Testis (tissue), 3 donors: Measurements from ENCODE around the gene ZNF83. TPM values are rescaled to one million over a fixed set of nuclear protein-coding genes. Genes with fewer than 3 reads are reported as not detected.
"Not testable (repeated sequence)": the region's sequence is repeated elsewhere in the genome, so short reads cannot be mapped to it uniquely, and the experiment has no call there.

Experiments
- DNase-seq: peaks from one replicate; pipeline ENCODE4 v3.0.0-alpha.2; 2019
- H3K27ac ChIP-seq, 2 donors: fragments of 200-600 bp; sonication (generic); one replicate each; pipeline ENCODE4 v1.5.1; 2019
- H3K27me3 ChIP-seq: fragments of 200-600 bp; sonication (generic); one replicate; pipeline ENCODE4 v1.5.1; 2019
- H3K36me3 ChIP-seq: fragments of 200-600 bp; sonication (generic); one replicate; pipeline ENCODE4 v1.5.1; 2017; ENCODE audit warnings: low read depth; ENCODE audit errors: missing control alignments
- H3K4me1 ChIP-seq: fragments of 200-600 bp; sonication (generic); one replicate; pipeline ENCODE4 v1.5.1; 2019
- H3K4me3 ChIP-seq, 2 donors: fragments of 200-600 bp; sonication (generic); one replicate each; pipeline ENCODE4 v1.5.1; 2017 to 2019
- H3K9me3 ChIP-seq: fragments of 200-600 bp; sonication (generic); one replicate; pipeline ENCODE4 v1.5.1; 2017
- CTCF ChIP-seq, 3 experiments: fragments of 450-650 bp in 2 of 3; fragments of 200-600 bp in 1 of 3; sonication (generic) in 1 of 3; IDR thresholded peaks; one replicate each; pipeline ENCODE4 v1.5.1; 2016 to 2019; ENCODE audit warnings: antibody characterized with exemption in 3 of 3, mild to moderate bottlenecking in 2 of 3, moderate library complexity in 1 of 3
- POLR2A ChIP-seq: fragments of 450-650 bp; IDR thresholded peaks from one replicate; pipeline ENCODE4 v1.6.1; 2017; ENCODE audit warnings: antibody characterized with exemption, mild to moderate bottlenecking, moderate library complexity
- WGBS, 2 donors: methylation state at CpG; one replicate each; pipeline ENCODE4 v1.1.5; 2018; 5-methylcytosine and 5-hydroxymethylcytosine counted together
- intact Hi-C: fragments of 100-400 bp; cut with DNase I; formaldehyde crosslinking; loops from one replicate; pipeline ENCODE4 v1.15.1; 2023; ENCODE audit warnings: low total_unique reads
- polyA plus RNA-seq: library from polyadenylated mRNA; stranded (reverse); fragments of 350-450 nt; fragmentation: Illumina TruSeq; extraction: RNeasy Lipid Tissue Mini Kit (QIAGEN cat#74804); gene quantifications from one replicate; pipeline ENCODE4 v1.2.3, GENCODE V29; 2014; ENCODE audit warnings: low read depth, low replicate concordance; ENCODE audit not compliant: insufficient read depth
- total RNA-seq, 2 donors: library from RNA; depleted of rRNA; stranded (reverse); fragments of >200 nt; gene quantifications; one replicate each; pipeline ENCODE4 v1.2.3, GENCODE V29; 2016

ZNF83 gene
- total and polyA plus RNA-seq, 3 donors from 2014 or later, result 28.6 to 61.1 (median 50.8) TPM

GRCh38 chr19:52600639-52601024, 37.5 kb downstream of the ZNF83 start:
- intact Hi-C loops, result no loop called here
- no peaks in the 10 kb centered on the region for H3K9me3 ChIP-seq
- peak; percentile 21 for DNase-seq

GRCh38 chr19:52599241-52599640, 38.9 kb downstream of the ZNF83 start:
- 65 to 68% methylated on average over 3 of the region's 3 CpGs for WGBS, 2 donors
- intact Hi-C loops, result no loop called here
- no peak overlapping the region for H3K4me3 ChIP-seq

More at GRCh38 chr19:52600639-52601024, 37.5 kb downstream of the ZNF83 start:
- H3K36me3 ChIP-seq, result no peaks in the 10 kb centered on the region
- H3K4me1 ChIP-seq, result peaks cover 14% of the 10 kb centered on the region
- H3K4me3 ChIP-seq, result peak overlapping the region; percentile 64 to 66
- H3K27me3 ChIP-seq, result no peaks in the 10 kb centered on the region
- TF ChIP-seq CTCF (IDR thresholded peaks at IDR 0.05) (no peak), POLR2A (no peak)
- H3K27ac ChIP-seq, result peak overlapping the region; percentile 50 to 61
- 0 to 2% methylated on average over 2 to 15 of the region's 15 CpGs for WGBS, 2 donors

GRCh38 chr19:52593441-52593840, 44.7 kb downstream of the ZNF83 start:
- H3K4me3 ChIP-seq, H3K4me1 ChIP-seq, DNase-seq, intact Hi-C loops, H3K36me3 ChIP-seq, H3K9me3 ChIP-seq, H3K27me3 ChIP-seq, H3K27ac ChIP-seq: not testable (repeated sequence)
- WGBS, 2 donors, result 97% methylated on average over 20 of the region's 25 CpGs; no CpG with 5 or more reads in 1 of the 2 donors

More at GRCh38 chr19:52599241-52599640, 38.9 kb downstream of the ZNF83 start:
- Histone ChIP-seq H3K4me1 (peaks cover 14% of the 10 kb centered on the region), H3K27ac (no peak overlapping the region), H3K9me3 (no peaks in the 10 kb centered on the region), H3K27me3 (no peaks in the 10 kb centered on the region), H3K36me3 (no peaks in the 10 kb centered on the region)
- DNase-seq, result no peak
- no peak for TF ChIP-seq POLR2A
- no peak for TF ChIP-seq CTCF (IDR thresholded peaks at IDR 0.05)

GRCh38 chr19:52592301-52592700, 45.9 kb downstream of the ZNF83 start:
- Histone ChIP-seq H3K9me3 (no peaks in the 10 kb centered on the region), H3K4me3 (no peak overlapping the region), H3K27ac (no peak overlapping the region), H3K36me3 (no peaks in the 10 kb centered on the region), H3K27me3 (no peaks in the 10 kb centered on the region), H3K4me1 (no peaks in the 10 kb centered on the region)
- TF ChIP-seq POLR2A (no peak), CTCF (IDR thresholded peaks at IDR 0.05) (no peak)
- no peak for DNase-seq
- 64 to 82% methylated on average over 3 of the region's 3 CpGs for WGBS, 2 donors
- intact Hi-C loops, result no loop called here

GRCh38 chr19:52590728-52591127, 47.4 kb downstream of the ZNF83 start:
- no peaks in the 10 kb centered on the region for H3K4me1 ChIP-seq
- no peak for TF ChIP-seq CTCF (IDR thresholded peaks at IDR 0.05)
- no peak for TF ChIP-seq POLR2A
- no peak overlapping the region for H3K4me3 ChIP-seq
- WGBS, 2 donors, result 91 to 94% methylated on average over 5 of the region's 5 CpGs
- H3K36me3 ChIP-seq, result no peaks in the 10 kb centered on the region
- DNase-seq, result no peak
- H3K9me3 ChIP-seq, result no peaks in the 10 kb centered on the region
- no peaks in the 10 kb centered on the region for H3K27me3 ChIP-seq
- intact Hi-C loops, result no loop called here
- H3K27ac ChIP-seq, result no peak overlapping the region
